H1 (cell line): Measurements from ENCODE around the gene SGPP2. TPM values are rescaled to one million over a fixed set of nuclear protein-coding genes. Genes with fewer than 3 reads are reported as not detected.

Experiments
- CTCF ChIA-PET: fragments of 300-600 bp; sonication (Branson Sonifier 250); formaldehyde crosslinking; loops from one replicate; lab custom pipeline; 2021; ENCODE audit not compliant: partially characterized antibody; lab: Charles Lee
- POLR2A ChIA-PET: fragments of 300-600 bp; sonication (Branson Sonifier 250); formaldehyde crosslinking; loops from one replicate; lab custom pipeline; 2021; ENCODE audit warnings: inconsistent platforms; ENCODE audit not compliant: partially characterized antibody; lab: Charles Lee
- DNase-seq, 2 experiments: peaks; one replicate each; pipeline versions ENCODE4 v3.0.0 to v3.0.0-alpha.2; 2010 to 2022; ENCODE audit warnings: low spot score in 2 of 2, low read depth in 1 of 2, mixed read lengths in 1 of 2
- FAIRE-seq: peaks from 2 replicates; lab custom pipeline; 2011; peaks lifted over from hg19 to GRCh38; lab: Jason Lieb, UNC
- H2AFZ ChIP-seq: 2 replicates; pipeline ENCODE4 v1.8.1; 2012; ENCODE audit warnings: low read length, inconsistent platforms
- H2AK5ac ChIP-seq: 2 replicates; pipeline ENCODE4 v1.6.1; 2013; ENCODE audit warnings: low read depth, low read length
- H2BK120ac ChIP-seq: replicated peaks from 2 replicates; pipeline ENCODE3; 2013; ENCODE audit warnings: low read depth, low read length, inconsistent platforms
- H2BK12ac ChIP-seq: 2 replicates; pipeline ENCODE4 v1.6.1; 2013; ENCODE audit warnings: low read depth, low read length
- H2BK15ac ChIP-seq: 2 replicates; pipeline ENCODE4 v1.6.1; 2013; ENCODE audit warnings: low read length
- H2BK20ac ChIP-seq: 2 replicates; pipeline ENCODE4 v1.6.1; 2013; ENCODE audit warnings: low read length
- H2BK5ac ChIP-seq: 2 replicates; pipeline ENCODE4 v1.6.1; 2013; ENCODE audit warnings: low read depth, low read length
- H3K14ac ChIP-seq: 2 replicates; pipeline ENCODE4 v1.6.1; 2013; ENCODE audit warnings: inconsistent platforms; ENCODE audit not compliant: insufficient read length
- H3K18ac ChIP-seq: 2 replicates; pipeline ENCODE4 v1.6.1; 2013; ENCODE audit warnings: low read length; ENCODE audit errors: extremely low read depth
- H3K23ac ChIP-seq: 2 replicates; pipeline ENCODE4 v1.6.1; 2013; ENCODE audit warnings: inconsistent platforms; ENCODE audit not compliant: insufficient read length
- H3K23me2 ChIP-seq: 2 replicates; pipeline ENCODE4 v1.6.1; 2013; ENCODE audit warnings: low read depth, low read length
- H3K27ac ChIP-seq: 2 replicates; pipeline ENCODE4 v1.6.1; 2011; ENCODE audit warnings: low read depth, low read length, inconsistent platforms
- H3K27me3 ChIP-seq, 4 experiments: replicated peaks in 1 of 4; 1 replicate in 1 of 4; 2 replicates in 3 of 4; pipeline versions ENCODE4 v1.6.1 to v1.8.1; 2011 to 2013; ENCODE audit warnings: low read length in 3 of 4, mild to moderate bottlenecking in 3 of 4, inconsistent platforms in 2 of 4, mixed read lengths in 2 of 4, moderate library complexity in 1 of 4; ENCODE audit not compliant: control insufficient read depth in 3 of 4, insufficient read depth in 3 of 4; ENCODE audit errors: extremely low read depth in 1 of 4
- H3K36me3 ChIP-seq, 4 experiments: 2 replicates each; pipeline versions ENCODE4 v1.6.1 to v1.8.1; 2011 to 2013; ENCODE audit warnings: mild to moderate bottlenecking in 4 of 4, low read length in 3 of 4, moderate library complexity in 2 of 4, control low read depth in 1 of 4, inconsistent platforms in 1 of 4; ENCODE audit not compliant: insufficient read depth in 4 of 4, control insufficient read depth in 2 of 4
- H3K4ac ChIP-seq: replicated peaks from 2 replicates; pipeline ENCODE3; 2013; ENCODE audit warnings: low read length, low read depth, mixed read lengths, inconsistent platforms; ENCODE audit not compliant: insufficient read length
- H3K4me1 ChIP-seq, 4 experiments: replicated peaks in 1 of 4; 1 replicate in 1 of 4; 2 replicates in 3 of 4; pipeline versions ENCODE4 v1.6.1 to v1.8.1; 2011 to 2013; ENCODE audit warnings: low read length in 3 of 4, inconsistent platforms in 2 of 4, mixed read lengths in 1 of 4; ENCODE audit not compliant: insufficient read depth in 4 of 4, control insufficient read depth in 3 of 4
- H3K4me2 ChIP-seq, 2 experiments: 2 replicates each; pipeline versions ENCODE4 v1.6.1 to v1.8.1; 2011 to 2013; ENCODE audit warnings: low read depth in 2 of 2, low read length in 2 of 2, control low read depth in 1 of 2, inconsistent platforms in 1 of 2, mild to moderate bottlenecking in 1 of 2; ENCODE audit not compliant: insufficient read depth in 1 of 2
- H3K4me3 ChIP-seq, 4 experiments: fragments of 200-600, 300-600 bp in 1 of 4; sonication (generic), shearing (Covaris generic), sonication (Bioruptor Twin) in 1 of 4; 2 replicates each; pipeline versions ENCODE4 v1.5.1 to v1.8.1; 2011 to 2016; ENCODE audit warnings: low read length in 4 of 4, low read depth in 3 of 4, control low read depth in 2 of 4, inconsistent platforms in 2 of 4, mild to moderate bottlenecking in 2 of 4, mixed read lengths in 1 of 4, moderate library complexity in 1 of 4; ENCODE audit not compliant: insufficient read depth in 2 of 4; ENCODE audit errors: extremely low read depth in 1 of 4
- H3K56ac ChIP-seq: replicated peaks from 2 replicates; pipeline ENCODE3; 2013; ENCODE audit warnings: low read depth, mild to moderate bottlenecking, mixed read lengths, low read length, inconsistent platforms; ENCODE audit not compliant: insufficient read length
- H3K79me1 ChIP-seq: 2 replicates; pipeline ENCODE4 v1.6.1; 2013; ENCODE audit warnings: low read depth, low read length, control low read depth
- H3K79me2 ChIP-seq, 2 experiments: 2 replicates each; pipeline versions ENCODE4 v1.6.1 to v1.8.1; 2012 to 2013; ENCODE audit warnings: low read length in 2 of 2, mild to moderate bottlenecking in 2 of 2, inconsistent platforms in 1 of 2; ENCODE audit not compliant: insufficient read depth in 2 of 2, control insufficient read depth in 1 of 2
- H3K9ac ChIP-seq, 4 experiments: replicated peaks in 1 of 4; 1 replicate in 1 of 4; 2 replicates in 3 of 4; pipeline versions ENCODE4 v1.6.1 to v1.8.1; 2011 to 2013; ENCODE audit warnings: low read depth in 3 of 4, low read length in 3 of 4, control low read depth in 2 of 4, mild to moderate bottlenecking in 2 of 4, moderate library complexity in 2 of 4, inconsistent platforms in 1 of 4; ENCODE audit errors: extremely low read depth in 1 of 4
- H3K9me3 ChIP-seq, 2 experiments: 2 replicates each; pipeline versions ENCODE4 v1.6.1 to v1.8.1; 2012 to 2013; ENCODE audit warnings: mild to moderate bottlenecking in 2 of 2, moderate library complexity in 2 of 2, control low read depth in 1 of 2, inconsistent platforms in 1 of 2, low read depth in 1 of 2, low read length in 1 of 2, mixed read lengths in 1 of 2; ENCODE audit not compliant: insufficient read depth in 2 of 2
- H4K20me1 ChIP-seq, 2 experiments: replicated peaks in 1 of 2; 2 replicates each; pipeline versions ENCODE3 to v1.8.1; 2011 to 2013; ENCODE audit warnings: inconsistent platforms in 2 of 2, low read length in 2 of 2, mild to moderate bottlenecking in 1 of 2; ENCODE audit not compliant: insufficient read depth in 2 of 2, control insufficient read depth in 1 of 2
- H4K5ac ChIP-seq: 2 replicates; pipeline ENCODE4 v1.6.1; 2013; ENCODE audit warnings: low read length, low read depth, mixed read lengths, inconsistent platforms; ENCODE audit not compliant: insufficient read length
- H4K8ac ChIP-seq: 2 replicates; pipeline ENCODE4 v1.8.0; 2013; ENCODE audit warnings: mild to moderate bottlenecking, moderate library complexity, low read length, inconsistent platforms; ENCODE audit not compliant: insufficient read depth; ENCODE audit errors: extremely low read depth
- H4K91ac ChIP-seq: replicated peaks from 2 replicates; pipeline ENCODE3; 2013; ENCODE audit warnings: low read length, mixed read lengths, inconsistent platforms; ENCODE audit not compliant: insufficient read length
- EZH2 ChIP-seq: fragments of 200-600 bp; sonication (generic); IDR thresholded peaks from 2 replicates; pipeline ENCODE4 v1.7.1; 2012; ENCODE audit warnings: low read depth, mild to moderate bottlenecking, moderate library complexity, low read length, inconsistent platforms; ENCODE audit not compliant: severe bottlenecking
- FOSL1 ChIP-seq: IDR thresholded peaks from 2 replicates; pipeline ENCODE4 v1.6.1; 2011; ENCODE audit warnings: mild to moderate bottlenecking, low read depth, low read length, moderate library complexity; ENCODE audit not compliant: insufficient read depth
- HDAC2 ChIP-seq, 2 experiments: fragments of 300-600 bp in 1 of 2; sonication (generic) in 1 of 2; IDR thresholded peaks; 2 replicates each; pipeline ENCODE4 v1.6.1; 2011 to 2012; ENCODE audit warnings: low read depth in 2 of 2, low read length in 2 of 2, mild to moderate bottlenecking in 2 of 2, moderate library complexity in 2 of 2, borderline replicate concordance in 1 of 2, inconsistent platforms in 1 of 2
- RXRA ChIP-seq: IDR thresholded peaks from 2 replicates; pipeline ENCODE4 v1.6.1; 2011; ENCODE audit warnings: low read depth, mild to moderate bottlenecking, low read length, moderate library complexity; ENCODE audit not compliant: insufficient read depth
- WGBS, 2 experiments: shearing (Covaris generic) in 1 of 2; methylation state at CpG; one replicate each; pipeline versions ENCODE4 v1.1.6 to v1.1.7; 2013 to 2015; ENCODE audit warnings: low lambda C conversion rate in 2 of 2, mixed read lengths in 2 of 2, inconsistent platforms in 1 of 2, low coverage in 1 of 2, missing lambda C conversion rate in 1 of 2; ENCODE audit not compliant: insufficient replicate concordance in 2 of 2, insufficient coverage in 1 of 2, insufficient read length in 1 of 2; ENCODE audit errors: extremely low coverage in 1 of 2, missing lambda C conversion rate in 1 of 2; 5-methylcytosine and 5-hydroxymethylcytosine counted together
- polyA plus RNA-seq, 7 experiments: library from polyadenylated mRNA; depleted of rRNA in 3 of 7; stranded (reverse) in 5 of 7; unstranded in 2 of 7; fragments of >200 nt in 5 of 7; fragments of 200-250 nt in 2 of 7; gene quantifications; 1 replicate in 5 of 7; 2 replicates in 1 of 7; 4 replicates in 1 of 7; pipeline versions ENCODE4 v1.2.1 to v1.2.3, GENCODE V29; 2011 to 2013; ENCODE audit warnings: missing spikeins in 2 of 7, mixed read lengths in 2 of 7
- total RNA-seq: library from RNA; stranded (reverse); fragmentation: NEBNext Ultra II Directional; extraction: Animal tissue kit (Norgen Biotek cat#: 25700); gene quantifications from 2 replicates; pipeline ENCODE4 v1.2.1, GENCODE V29; 2021

Gene SGPP2
- total and polyA plus RNA-seq, 2 of the 8 experiments (the other 6 are each of a cell fraction or from before 2014, with no cell fraction given), result 0.29 TPM; not detected in 1

DNA sequence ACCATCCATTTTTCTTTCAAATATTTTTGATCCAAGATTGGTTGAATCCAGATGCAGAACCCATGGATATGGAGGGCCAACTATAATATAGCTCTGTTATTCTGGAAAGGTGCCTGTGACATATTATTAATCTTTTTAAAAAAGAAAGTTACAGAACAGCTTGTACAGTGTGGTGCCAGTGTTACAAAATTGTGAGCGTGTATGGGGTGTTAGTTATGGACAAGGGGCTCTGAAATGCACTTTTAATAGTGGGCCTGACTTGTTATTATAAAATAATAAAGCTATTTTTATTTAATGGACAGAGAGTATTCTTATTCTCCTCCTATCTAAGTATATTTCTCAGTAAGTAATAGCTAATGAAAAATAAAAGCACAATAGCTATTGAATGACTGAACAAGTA lies 120.3 kb downstream of the SGPP2 start:
- H3K79me1 ChIP-seq, result no peaks in the 10 kb centered on the region
- no peak overlapping the region for H3K27ac ChIP-seq
- no peaks in the 10 kb centered on the region for H3K27me3 ChIP-seq
- H3K9me3 ChIP-seq, result no peaks in the 10 kb centered on the region
- no peak overlapping the region for H3K4me2 ChIP-seq
- DNase-seq, result no peak
- H2BK120ac ChIP-seq, result no peak overlapping the region
- CTCF ChIA-PET, result interaction anchor here (0.9 to 2.4 kb wide), 4 partner anchors 17 to 507 kb away, joined by 3 to 10 read pairs (median 4); no protein-coding TSS in a partner anchor
- H3K9ac ChIP-seq, result no peak overlapping the region
- 95% methylated on average over 1 of the region's 1 CpG; no CpG with 5 or more reads in 1 of the 2 experiments for WGBS, 2 experiments
- no peak overlapping the region for H3K56ac ChIP-seq
- no peak for TF ChIP-seq EZH2
- no peak for TF ChIP-seq FOSL1
- TF ChIP-seq HDAC2 (IDR thresholded peaks at IDR 0.05; ENCODE audit: borderline replicate concordance in 1 of 2, low read depth in 2 of 2, low read length in 2 of 2), result no peak
- no peak for TF ChIP-seq RXRA
- no peak for FAIRE-seq
- no peak overlapping the region for H2AK5ac ChIP-seq
- peaks cover 0 to 7% (median 3%) of the 10 kb centered on the region in 4 experiments; a peak in 3 of 7 replicates for H3K4me1 ChIP-seq
- no peaks in the 10 kb centered on the region for H3K36me3 ChIP-seq
- H4K20me1 ChIP-seq, result no peaks in the 10 kb centered on the region
- POLR2A ChIA-PET, result no interaction called here
- H3K23me2 ChIP-seq, result no peaks in the 10 kb centered on the region
- H2BK20ac ChIP-seq, result no peak overlapping the region
- no peak overlapping the region for H3K4me3 ChIP-seq
- no peak overlapping the region for H3K4ac ChIP-seq
- H2BK5ac ChIP-seq, result no peak overlapping the region
- H3K79me2 ChIP-seq, result no peaks in the 10 kb centered on the region
- no peak overlapping the region for H2BK12ac ChIP-seq
- no peak overlapping the region for H4K5ac ChIP-seq
- H2AFZ ChIP-seq, result no peak overlapping the region
- H4K8ac ChIP-seq, result no peak overlapping the region
- no peak overlapping the region for H2BK15ac ChIP-seq
- no peak overlapping the region for H3K14ac ChIP-seq
- H4K91ac ChIP-seq, result no peak overlapping the region
- no peak overlapping the region for H3K23ac ChIP-seq
- H3K18ac ChIP-seq, result no peak overlapping the region
